GM10847 (cell line): ENCODE data around the gene LCLAT1.

ENCODE experiments used
- POLR2A ChIP-seq: IDR thresholded peaks from 2 replicates; pipeline ENCODE4 v1.6.1; 2011; ENCODE audit not compliant: insufficient read length; ENCODE audit errors: extremely low read depth

LCLAT1 gene

GRCh38 chr2:30447149-30448045, at the start of gene LCLAT1:
LCLAT1 (plus strand) TSS chr2:30447246; CDS start chr2:30525591, 78,345 bp downstream.
- peak; percentile 57 for TF ChIP-seq POLR2A

GRCh38 chr2:30398084-30398873, 48.8 kb upstream of the LCLAT1 start:
- no peak for TF ChIP-seq POLR2A

- TF ChIP-seq POLR2A = no peak
Observed at GRCh38 chr2:30400151-30400954, 46.7 kb upstream of the LCLAT1 start.

- TF ChIP-seq POLR2A = no peak
Observed at GRCh38 chr2:30402441-30403182, 44.4 kb upstream of the LCLAT1 start.

GRCh38 chr2:30403592-30404312, 43.3 kb upstream of the LCLAT1 start:
- no peak for TF ChIP-seq POLR2A

- TF ChIP-seq POLR2A = no peak
Observed at GRCh38 chr2:30404319-30405259, 42.5 kb upstream of the LCLAT1 start.

- TF ChIP-seq POLR2A = no peak
Observed at GRCh38 chr2:30405260-30405605, 41.8 kb upstream of the LCLAT1 start.

GRCh38 chr2:30406853-30407252, 40.2 kb upstream of the LCLAT1 start:
- TF ChIP-seq POLR2A = no peak

GRCh38 chr2:30408961-30409387, 38.1 kb upstream of the LCLAT1 start:
- no peak for TF ChIP-seq POLR2A

GRCh38 chr2:30410217-30410616, 36.8 kb upstream of the LCLAT1 start:
- no peak for TF ChIP-seq POLR2A

GRCh38 chr2:30412047-30412683, 34.9 kb upstream of the LCLAT1 start:
- TF ChIP-seq POLR2A = no peak
